HepG2 (cell line): ENCODE results near the gene ANKRD55. TPM values are rescaled to one million over a fixed set of nuclear protein-coding genes. Genes with fewer than 3 reads are reported as not detected.
A peak's percentile ranks its signal among the peaks of the same experiment; 100 is the strongest.

Experiments used
- ATAC-seq: fragments of 200-7000 bp; cut with Tn5 transposase; 3 replicates; pipeline ENCODE4 v1.9.1; 2020; ENCODE audit warnings: mild to moderate bottlenecking, moderate library complexity
- BruUV-seq: library from RNA; stranded (reverse); fragments of 400-500 nt; replicated peaks from 2 replicates; lab custom pipeline; 2021; lab: Mats Ljungman, UMichigan
- CTCF ChIA-PET: fragments of 300-600 bp; formaldehyde crosslinking; extraction: SDS; loops from one replicate; lab custom pipeline; 2021; ENCODE audit warnings: low total read pairs, inconsistent platforms, low intra/inter-chr PET ratio; lab: Yijun Ruan, JAX
- POLR2A ChIA-PET: fragments of 350-600 bp; sonication (Branson Sonifier 250); formaldehyde crosslinking; loops from one replicate; lab custom pipeline; 2020; ENCODE audit warnings: antibody characterized with exemption, inconsistent platforms; lab: Yijun Ruan, JAX
- DNase-seq: peaks from one replicate; pipeline ENCODE4 v3.0.0-alpha.2; 2015; ENCODE audit warnings: low spot score
- FAIRE-seq: peaks from 3 replicates; lab custom pipeline; 2011; peaks lifted over from hg19 to GRCh38; lab: Jason Lieb, UNC
- H2AFZ ChIP-seq: one replicate; pipeline ENCODE4 v1.6.1; 2011; ENCODE audit warnings: low read length, inconsistent platforms
- H3K27ac ChIP-seq: fragments of 300-600 bp; 3 replicates; pipeline ENCODE4 v1.8.0; 2011; ENCODE audit warnings: mixed run types, mild to moderate bottlenecking, mixed read lengths, low read length, inconsistent platforms; ENCODE audit not compliant: insufficient read depth; ENCODE audit errors: extremely low read length
- H3K27me3 ChIP-seq, 2 experiments: fragments of 200-600 bp in 1 of 2; 2 replicates in 1 of 2; 3 replicates in 1 of 2; pipeline versions ENCODE4 v1.6.0 to v1.8.0; 2011; ENCODE audit warnings: low read length in 2 of 2, mild to moderate bottlenecking in 2 of 2, moderate library complexity in 2 of 2, inconsistent platforms in 1 of 2; ENCODE audit not compliant: insufficient read depth in 2 of 2, control insufficient read depth in 1 of 2
- H3K36me3 ChIP-seq, 2 experiments: fragments of 200-600 bp in 1 of 2; replicated peaks in 1 of 2; 2 replicates in 1 of 2; 3 replicates in 1 of 2; pipeline versions ENCODE4 v1.5.1 to v1.8.0; 2011; ENCODE audit warnings: low read length in 2 of 2, inconsistent platforms in 1 of 2; ENCODE audit not compliant: insufficient read depth in 2 of 2, control insufficient read depth in 1 of 2
- H3K4me1 ChIP-seq: 2 replicates; pipeline ENCODE4 v1.5.1; 2012; ENCODE audit warnings: low read length, inconsistent platforms; ENCODE audit not compliant: insufficient read depth
- H3K4me2 ChIP-seq: 2 replicates; pipeline ENCODE4 v1.6.0; 2011; ENCODE audit warnings: low read depth, low read length, inconsistent platforms
- H3K4me3 ChIP-seq, 3 experiments: fragments of 200-600 bp in 1 of 3; sonication (generic), shearing (Covaris generic) in 1 of 3; replicated peaks in 1 of 3; 2 replicates each; pipeline ENCODE4 v1.5.1; 2011 to 2016; ENCODE audit warnings: low read length in 3 of 3, inconsistent platforms in 2 of 3, low read depth in 2 of 3, mild to moderate bottlenecking in 2 of 3, control low read depth in 1 of 3, mixed read lengths in 1 of 3; ENCODE audit not compliant: insufficient read depth in 1 of 3
- H3K79me2 ChIP-seq: one replicate; pipeline ENCODE4 v1.6.1; 2011; ENCODE audit warnings: low read length, inconsistent platforms; ENCODE audit not compliant: insufficient read depth
- H3K9ac ChIP-seq: 2 replicates; pipeline ENCODE4 v1.6.0; 2011; ENCODE audit warnings: mild to moderate bottlenecking, low read depth, low read length, inconsistent platforms; ENCODE audit not compliant: insufficient read depth
- H3K9me3 ChIP-seq: 2 replicates; pipeline ENCODE4 v1.5.1; 2012; ENCODE audit warnings: mild to moderate bottlenecking, low read length
- H4K20me1 ChIP-seq: 2 replicates; pipeline ENCODE4 v1.6.0; 2011; ENCODE audit warnings: inconsistent platforms, mild to moderate bottlenecking, low read length, moderate library complexity; ENCODE audit not compliant: insufficient read depth
- BCL6 ChIP-seq: IDR thresholded peaks from 2 replicates; pipeline ENCODE4 v1.6.1; 2016; ENCODE audit warnings: missing genetic modification reagents, missing compliant biosample characterization
- BHLHE40 ChIP-seq: IDR thresholded peaks from 2 replicates; pipeline ENCODE4 v1.6.1; 2011; ENCODE audit warnings: low read length, improper control_type of control experiment
- DPF2 ChIP-seq: sonication (generic); formaldehyde crosslinking; IDR thresholded peaks from 2 replicates; pipeline ENCODE4 v1.4.0; 2020; ENCODE audit warnings: mild to moderate bottlenecking, low read depth, missing genetic modification reagents, borderline replicate concordance
- E2F5 ChIP-seq: sonication (generic); formaldehyde crosslinking; conservative IDR thresholded peaks from 2 replicates; pipeline ENCODE4 v1.4.0; 2020; ENCODE audit warnings: missing genetic modification reagents
- FOXA3 ChIP-seq: IDR thresholded peaks from 2 replicates; pipeline ENCODE4 v1.6.1; 2016; ENCODE audit warnings: missing genetic modification reagents, missing compliant biosample characterization
- FOXJ3 ChIP-seq: sonication (generic); formaldehyde crosslinking; IDR thresholded peaks from 2 replicates; pipeline ENCODE4 v1.4.0; 2020; ENCODE audit warnings: missing genetic modification reagents, mild to moderate bottlenecking, borderline replicate concordance
- FOXP4 ChIP-seq: sonication (generic); formaldehyde crosslinking; IDR thresholded peaks from 2 replicates; pipeline ENCODE4 v1.4.0; 2020; ENCODE audit warnings: missing genetic modification reagents
- GABPB1 ChIP-seq: IDR thresholded peaks from 2 replicates; pipeline ENCODE4 v1.6.1; 2016; ENCODE audit warnings: mild to moderate bottlenecking, missing genetic modification reagents, moderate library complexity, missing compliant biosample characterization
- GATAD2A ChIP-seq: IDR thresholded peaks from 2 replicates; pipeline ENCODE4 v1.6.1; 2016
- HMG20A ChIP-seq: IDR thresholded peaks from 2 replicates; pipeline ENCODE4 v1.6.1; 2016; ENCODE audit warnings: borderline replicate concordance
- KDM2A ChIP-seq: sonication (generic); formaldehyde crosslinking; IDR thresholded peaks from 2 replicates; pipeline ENCODE4 v1.4.0; 2020; ENCODE audit warnings: low read depth, missing genetic modification reagents, borderline replicate concordance
- MIXL1 ChIP-seq: IDR thresholded peaks from 2 replicates; pipeline ENCODE4 v1.6.1; 2016
- NCOR1 ChIP-seq: fragments of 200-600 bp; sonication (generic); IDR thresholded peaks from 2 replicates; pipeline ENCODE4 v1.7.0; 2017; ENCODE audit warnings: antibody characterized with exemption, low read length, borderline replicate concordance
- RFX1 ChIP-seq: fragments of 450-650 bp; IDR thresholded peaks from 2 replicates; pipeline ENCODE4 v1.6.1; 2017
- SP140L ChIP-seq: sonication (generic); formaldehyde crosslinking; IDR thresholded peaks from 2 replicates; pipeline ENCODE4 v1.4.0; 2020; ENCODE audit warnings: missing genetic modification reagents, borderline replicate concordance
- TRIM24 ChIP-seq: sonication (generic); formaldehyde crosslinking; IDR thresholded peaks from 2 replicates; pipeline ENCODE4 v1.8.0; 2022; ENCODE audit warnings: mild to moderate bottlenecking, missing genetic modification reagents
- ZKSCAN8 ChIP-seq: IDR thresholded peaks from 2 replicates; pipeline ENCODE4 v1.6.1; 2016; ENCODE audit warnings: borderline replicate concordance, missing genetic modification reagents, missing compliant biosample characterization
- ZNF644 ChIP-seq: IDR thresholded peaks from 2 replicates; pipeline ENCODE4 v1.6.1; 2016; ENCODE audit warnings: low read depth
- ZNF766 ChIP-seq: sonication (generic); formaldehyde crosslinking; IDR thresholded peaks from 2 replicates; pipeline ENCODE4 v1.5.0; 2020; ENCODE audit warnings: missing genetic modification reagents, borderline replicate concordance
- WGBS: methylation state at CpG from one replicate; pipeline ENCODE4 v1.1.6; 2017; ENCODE audit warnings: low lambda C conversion rate; 5-methylcytosine and 5-hydroxymethylcytosine counted together
- in situ Hi-C: cut with HindIII; loops from 2 replicates; pipeline ENCODE4 v1.10.0; 2017; ENCODE audit warnings: low pct_unique_long_range_greater_than_20kb; ENCODE audit not compliant: extremely low pct_ligation_motif_present
- intact Hi-C: fragments of 100-400 bp; cut with micrococcal nuclease; formaldehyde crosslinking; loops from one replicate; pipeline ENCODE4 v1.10.0; 2022; ENCODE audit not compliant: unreplicated experiment
- polyA plus RNA-seq, 8 experiments: library from polyadenylated mRNA; depleted of rRNA in 3 of 8; stranded (reverse) in 7 of 8; unstranded in 1 of 8; fragments of >200 nt; fragmentation: Illumina TruSeq in 4 of 8; extraction: Trizol in 4 of 8; gene quantifications; 2 replicates each; pipeline versions ENCODE4 v1.2.1 to v1.2.3, GENCODE V29; 2011 to 2016; ENCODE audit warnings: low read depth in 4 of 8, missing spikeins in 1 of 8, mixed read lengths in 1 of 8; ENCODE audit not compliant: insufficient read depth in 1 of 8
- total RNA-seq, 5 experiments: library from RNA; depleted of rRNA; stranded (reverse); fragments of >200 nt; fragmentation: Illumina TruSeq; extraction: Trizol; gene quantifications; 2 replicates each; pipeline ENCODE4 v1.2.3, GENCODE V29; 2016; ENCODE audit warnings: low read depth in 1 of 5
- TF ChIP-seq, protein P1 (sequence below): IDR thresholded peaks from 2 replicates; pipeline ENCODE4 v1.6.1; 2016; ENCODE audit warnings: low read depth, borderline replicate concordance
- TF ChIP-seq, protein P2 (sequence below), 2 experiments: fragments of 450-650 bp in 1 of 2; sonication (generic) in 1 of 2; formaldehyde crosslinking; IDR thresholded peaks; 2 replicates each; pipeline versions ENCODE4 v1.5.0 to v1.8.0; 2020 to 2022; ENCODE audit warnings: mild to moderate bottlenecking in 1 of 2, missing genetic modification reagents in 1 of 2

ANKRD55 gene
- total and polyA plus RNA-seq, 2 of the 13 experiments (the other 11 are each of a cell fraction or from before 2014, with no cell fraction given) = 0.11 to 0.28 TPM

DNA sequence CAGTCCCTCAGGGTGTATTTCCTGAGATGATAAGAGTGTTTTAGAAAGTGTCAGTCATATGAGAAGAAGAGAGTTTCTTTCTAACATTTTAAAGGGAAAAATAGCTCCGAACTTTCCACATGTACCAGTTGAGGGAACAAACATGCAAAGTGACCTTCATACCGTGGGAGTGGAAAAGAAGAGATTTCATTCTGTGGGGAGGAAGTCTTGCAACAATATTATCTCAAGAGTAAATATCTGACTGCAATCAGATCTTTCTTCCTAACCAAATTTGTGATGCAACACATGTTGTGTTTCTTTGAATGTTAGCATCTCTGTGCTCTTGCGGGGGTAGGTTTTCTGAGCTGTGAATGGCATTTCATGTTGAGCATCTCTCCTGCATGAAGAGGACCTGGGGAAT lies 30.6 kb downstream of the ANKRD55 start:
- no peaks in the 10 kb centered on the region for H4K20me1 ChIP-seq
- H3K27me3 ChIP-seq = no peaks in the 10 kb centered on the region
- peaks cover 50% of the 10 kb centered on the region for H3K4me1 ChIP-seq
- H3K4me3 ChIP-seq = 0 out of 6 replicates have a peak overlapping the region, but pooled peaks of 1 of the 3 experiments have one; percentile 1
- POLR2A ChIA-PET = interaction anchor here (0.7 to 3.4 kb wide), 9 partner anchors 9 to 269 kb away, joined by 3 to 18 read pairs (median 5); partner anchors contain the start of gene IL6ST
- WGBS = 4% methylated on average over 3 of the region's 3 CpGs
- H3K27ac ChIP-seq = peak overlapping the region; percentile 62
- peak; percentile 79 for FAIRE-seq
- ATAC-seq = peak; percentile 43
- H2AFZ ChIP-seq = no peak overlapping the region
- peak; percentile 84 for DNase-seq
- no peaks in the 10 kb centered on the region for H3K36me3 ChIP-seq
- H3K79me2 ChIP-seq = no peaks in the 10 kb centered on the region
- no peaks in the 10 kb centered on the region for H3K9me3 ChIP-seq
- in situ Hi-C loops = loop anchor here (5.0 kb wide), 1 partner anchor 210 kb away; the partner anchor contains the start of gene IL6ST
- intact Hi-C loops = loop anchor here (1.0 to 5.0 kb wide), 2 partner anchors 9 to 80 kb away; no protein-coding TSS in a partner anchor
- H3K9ac ChIP-seq = no peak overlapping the region
- BruUV-seq = no TSS peak
- peak overlapping the region; percentile 49 for H3K4me2 ChIP-seq
- CTCF ChIA-PET = no interaction called here
- peak; percentile 97 for TF ChIP-seq HMG20A (CRISPR knock-in tag)
- TF ChIP-seq E2F5 (CRISPR knock-in tag) = no peak
- peak; percentile 53; the same call in 1 of the 2 replicates for TF ChIP-seq ZKSCAN8 (CRISPR knock-in tag)
- TF ChIP-seq BHLHE40 = no peak
- TF ChIP-seq FOXJ3 (CRISPR knock-in tag) = peak; percentile 93; the same call in 1 of the 2 replicates
- TF ChIP-seq, protein P1, sequence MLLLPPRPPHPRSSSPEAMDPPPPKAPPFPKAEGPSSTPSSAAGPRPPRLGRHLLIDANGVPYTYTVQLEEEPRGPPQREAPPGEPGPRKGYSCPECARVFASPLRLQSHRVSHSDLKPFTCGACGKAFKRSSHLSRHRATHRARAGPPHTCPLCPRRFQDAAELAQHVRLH = no peak
- peak; percentile 67; the same call in 1 of the 2 replicates for TF ChIP-seq SP140L (CRISPR knock-in tag)
- peak; percentile 95 for TF ChIP-seq FOXA3 (CRISPR knock-in tag)
- TF ChIP-seq RFX1 = no peak
- no peak for TF ChIP-seq ZNF766
- TF ChIP-seq NCOR1 = peak; percentile 36; the same call in 1 of the 2 replicates
- TF ChIP-seq FOXP4 (CRISPR knock-in tag) = peak; percentile 94
- TF ChIP-seq GABPB1 (CRISPR knock-in tag) = peak; percentile 24; the same call in 1 of the 2 replicates
- peak; percentile 99 for TF ChIP-seq GATAD2A (CRISPR knock-in tag)
- TF ChIP-seq TRIM24 = peak; percentile 66; the same call in 1 of the 2 replicates
- TF ChIP-seq, protein P2, sequence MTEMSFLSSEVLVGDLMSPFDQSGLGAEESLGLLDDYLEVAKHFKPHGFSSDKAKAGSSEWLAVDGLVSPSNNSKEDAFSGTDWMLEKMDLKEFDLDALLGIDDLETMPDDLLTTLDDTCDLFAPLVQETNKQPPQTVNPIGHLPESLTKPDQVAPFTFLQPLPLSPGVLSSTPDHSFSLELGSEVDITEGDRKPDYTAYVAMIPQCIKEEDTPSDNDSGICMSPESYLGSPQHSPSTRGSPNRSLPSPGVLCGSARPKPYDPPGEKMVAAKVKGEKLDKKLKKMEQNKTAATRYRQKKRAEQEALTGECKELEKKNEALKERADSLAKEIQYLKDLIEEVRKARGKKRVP (CRISPR knock-in tag; IDR thresholded peaks at IDR 0.05) = peak in 1 of 2 experiments; percentile 96; a peak in 2 of 4 replicates
- no peak for TF ChIP-seq KDM2A (CRISPR knock-in tag)
- peak; percentile 27; the same call in 1 of the 2 replicates for TF ChIP-seq DPF2
- TF ChIP-seq ZNF644 = peak; percentile 41; the same call in 1 of the 2 replicates
- TF ChIP-seq BCL6 (CRISPR knock-in tag) = peak; percentile 93
- peak; percentile 74 for TF ChIP-seq MIXL1 (CRISPR knock-in tag)
